ENCODE measurements around the gene MGARP.

DNA sequence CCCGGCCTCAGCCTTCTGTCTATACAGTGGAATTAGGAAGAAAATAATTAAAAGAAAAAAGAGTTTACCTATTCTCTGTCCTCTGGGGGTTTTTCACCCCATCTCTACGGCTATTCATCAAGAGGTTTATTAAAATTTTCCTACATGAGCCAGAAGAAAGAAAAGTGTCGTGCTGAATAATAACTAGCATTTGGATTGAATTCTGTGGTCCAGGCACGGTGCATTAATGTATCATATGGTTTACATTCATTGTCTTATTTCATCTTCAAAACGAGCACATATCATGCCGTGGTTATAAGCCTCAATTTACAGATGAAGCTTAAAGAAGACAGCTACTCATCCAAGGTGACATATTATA lies 15.9 kb upstream of the MGARP start:
- TF ChIP-seq, protein P1, sequence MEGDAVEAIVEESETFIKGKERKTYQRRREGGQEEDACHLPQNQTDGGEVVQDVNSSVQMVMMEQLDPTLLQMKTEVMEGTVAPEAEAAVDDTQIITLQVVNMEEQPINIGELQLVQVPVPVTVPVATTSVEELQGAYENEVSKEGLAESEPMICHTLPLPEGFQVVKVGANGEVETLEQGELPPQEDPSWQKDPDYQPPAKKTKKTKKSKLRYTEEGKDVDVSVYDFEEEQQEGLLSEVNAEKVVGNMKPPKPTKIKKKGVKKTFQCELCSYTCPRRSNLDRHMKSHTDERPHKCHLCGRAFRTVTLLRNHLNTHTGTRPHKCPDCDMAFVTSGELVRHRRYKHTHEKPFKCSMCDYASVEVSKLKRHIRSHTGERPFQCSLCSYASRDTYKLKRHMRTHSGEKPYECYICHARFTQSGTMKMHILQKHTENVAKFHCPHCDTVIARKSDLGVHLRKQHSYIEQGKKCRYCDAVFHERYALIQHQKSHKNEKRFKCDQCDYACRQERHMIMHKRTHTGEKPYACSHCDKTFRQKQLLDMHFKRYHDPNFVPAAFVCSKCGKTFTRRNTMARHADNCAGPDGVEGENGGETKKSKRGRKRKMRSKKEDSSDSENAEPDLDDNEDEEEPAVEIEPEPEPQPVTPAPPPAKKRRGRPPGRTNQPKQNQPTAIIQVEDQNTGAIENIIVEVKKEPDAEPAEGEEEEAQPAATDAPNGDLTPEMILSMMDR (IDR thresholded peaks at IDR 0.05; ENCODE audit: insufficient read depth, low read depth, low read length) = no peak
- TF ChIP-seq EZH2 (IDR thresholded peaks at IDR 0.05; ENCODE audit: insufficient read depth, low read length) = no peak
